CD8-positive, alpha-beta memory T cell (primary cell): ENCODE measurements around the gene XG. TPM values are rescaled to one million over a fixed set of nuclear protein-coding genes. Genes with fewer than 3 reads are reported as not detected.

Experiments used
- CTCF ChIA-PET: fragments of 350-600 bp; sonication (Branson Sonifier 250); formaldehyde crosslinking; loops from one replicate; lab custom pipeline; 2021; ENCODE audit warnings: antibody characterized with exemption; lab: Charles Lee
- POLR2A ChIA-PET: fragments of 350-600 bp; sonication (Branson Sonifier 250); formaldehyde crosslinking; loops from one replicate; lab custom pipeline; 2021; ENCODE audit warnings: antibody characterized with exemption; lab: Charles Lee
- DNase-seq, 5 donors: peaks; one replicate each; pipeline versions ENCODE4 v3.0.0 to v3.0.0-alpha.2; 2020 to 2022; ENCODE audit warnings: mixed read lengths in 1 of 5
- H3K27ac ChIP-seq: one replicate; pipeline ENCODE4 v1.7.0; 2013; ENCODE audit warnings: low read depth, mild to moderate bottlenecking, low read length, moderate library complexity
- H3K27me3 ChIP-seq: 2 replicates; pipeline ENCODE4 v1.7.0; 2013; ENCODE audit warnings: low read length, mild to moderate bottlenecking; ENCODE audit not compliant: insufficient read depth, poor library complexity, severe bottlenecking
- H3K36me3 ChIP-seq: 2 replicates; pipeline ENCODE4 v1.7.0; 2013; ENCODE audit warnings: mild to moderate bottlenecking, low read length, moderate library complexity; ENCODE audit not compliant: insufficient read depth
- H3K4me1 ChIP-seq: 2 replicates; pipeline ENCODE4 v1.7.0; 2013; ENCODE audit warnings: mild to moderate bottlenecking, low read length, moderate library complexity; ENCODE audit not compliant: insufficient read depth
- H3K4me3 ChIP-seq: 2 replicates; pipeline ENCODE4 v1.7.0; 2013; ENCODE audit warnings: mild to moderate bottlenecking, low read length
- H3K9me3 ChIP-seq: 2 replicates; pipeline ENCODE4 v1.7.0; 2013; ENCODE audit warnings: mild to moderate bottlenecking, low read length
- H3K27ac Mint-ChIP-seq, 8 donors: one replicate each; pipeline ENCODE4 v1.8.0; 2020 to 2021; ENCODE audit warnings: mixed read lengths in 8 of 8, mild to moderate bottlenecking in 6 of 8, inconsistent platforms in 3 of 8, moderate library complexity in 3 of 8
- H3K27me3 Mint-ChIP-seq, 2 donors: one replicate each; pipeline ENCODE4 v1.8.0; 2020 to 2021; ENCODE audit warnings: mixed read lengths in 2 of 2, mild to moderate bottlenecking in 1 of 2, moderate library complexity in 1 of 2
- H3K36me3 Mint-ChIP-seq, 3 donors: one replicate each; pipeline ENCODE4 v1.8.0; 2020 to 2021; ENCODE audit warnings: mixed read lengths in 3 of 3, inconsistent platforms in 1 of 3, mild to moderate bottlenecking in 1 of 3
- H3K4me1 Mint-ChIP-seq, 3 donors: one replicate each; pipeline ENCODE4 v1.8.0; 2020 to 2021; ENCODE audit warnings: mixed read lengths in 3 of 3, inconsistent platforms in 1 of 3, mild to moderate bottlenecking in 1 of 3
- H3K4me3 Mint-ChIP-seq, 7 donors: one replicate each; pipeline ENCODE4 v1.8.0; 2020 to 2021; ENCODE audit warnings: mixed read lengths in 7 of 7, mild to moderate bottlenecking in 6 of 7, moderate library complexity in 4 of 7, inconsistent platforms in 2 of 7
- H3K9me3 Mint-ChIP-seq, 5 donors: one replicate each; pipeline ENCODE4 v1.8.0; 2020 to 2022; ENCODE audit warnings: mixed read lengths in 5 of 5, mild to moderate bottlenecking in 3 of 5, moderate library complexity in 2 of 5, inconsistent platforms in 1 of 5
- polyA plus RNA-seq: library from polyadenylated mRNA; unstranded; fragments of 300-500 nt; fragmentation: Illumina TruSeq; gene quantifications from one replicate; pipeline ENCODE4 v1.2.3, GENCODE V29; 2021
- total RNA-seq, 2 experiments: library from RNA; stranded (reverse); gene quantifications; one replicate each; pipeline ENCODE4 v1.2.3, GENCODE V29; 2021

The XG gene
- total and polyA plus RNA-seq, 3 experiments from 2014 or later = not detected

DNA sequence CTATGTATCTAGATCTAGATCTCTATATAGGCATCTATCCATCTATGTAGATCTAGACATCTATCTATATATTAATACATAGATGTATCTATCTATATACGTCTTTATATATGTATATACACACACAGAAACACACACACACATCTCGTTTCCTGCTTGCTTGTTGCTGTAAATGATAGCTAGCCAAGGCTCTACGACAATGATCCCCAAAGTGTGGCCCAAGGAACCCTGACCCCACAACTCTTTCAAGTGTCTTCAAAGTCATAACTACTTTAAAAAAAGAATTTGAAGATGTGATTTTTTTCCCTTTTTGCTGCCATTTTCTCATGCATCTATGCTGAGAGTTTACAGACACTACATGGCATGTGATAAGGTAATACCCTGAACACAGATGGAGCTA is 105.7 kb downstream of the XG start:
- Histone ChIP-seq H3K36me3 (no peaks in the 10 kb centered on the region), H3K4me1 (no peaks in the 10 kb centered on the region), H3K27ac (no peak overlapping the region), H3K27me3 (no peaks in the 10 kb centered on the region), H3K4me3 (no peak overlapping the region), H3K9me3 (no peaks in the 10 kb centered on the region)
- DNase-seq = no peak
- no peaks in the 10 kb centered on the region for H3K36me3 Mint-ChIP-seq
- no peak overlapping the region for H3K4me3 Mint-ChIP-seq
- ChIA-PET POLR2A (no interaction called here), CTCF (no interaction called here)
- no peaks in the 10 kb centered on the region for H3K4me1 Mint-ChIP-seq
- H3K27ac Mint-ChIP-seq = no peak overlapping the region
- peaks cover 0 to 5% of the 10 kb centered on the region in 2 donors for H3K27me3 Mint-ChIP-seq
- peaks cover 0 to 1% (median 0%) of the 10 kb centered on the region in 5 donors for H3K9me3 Mint-ChIP-seq

DNA sequence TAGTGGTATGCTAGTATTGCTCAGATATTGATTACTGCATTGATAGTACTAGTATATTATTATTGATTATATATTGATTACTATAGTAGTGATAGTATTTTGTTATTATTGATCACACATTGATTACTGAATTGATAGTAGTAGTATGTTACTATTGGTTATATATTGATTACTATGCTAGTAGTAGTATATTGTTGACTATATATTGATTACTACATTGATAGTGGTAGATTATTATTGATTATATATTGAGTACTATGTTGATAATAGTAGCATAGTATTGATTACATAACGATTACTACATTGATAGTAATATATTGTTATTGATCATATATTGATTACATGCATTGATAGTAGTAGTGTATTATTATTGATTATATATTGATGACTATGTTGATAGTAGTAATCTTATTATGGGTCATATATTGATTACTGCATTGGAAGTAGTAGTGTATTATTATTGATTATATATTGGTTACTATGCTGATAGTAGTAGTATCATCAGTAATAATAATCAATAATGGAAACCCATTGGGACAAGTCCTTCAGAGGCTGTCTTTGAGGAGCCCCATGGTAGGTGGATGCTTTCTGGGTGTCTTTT is 107.5 kb downstream of the XG start:
- no peak overlapping the region for H3K4me3 ChIP-seq
- DNase-seq = no peak
- no peaks in the 10 kb centered on the region for H3K36me3 ChIP-seq
- H3K9me3 Mint-ChIP-seq = no peaks in the 10 kb centered on the region
- H3K27me3 ChIP-seq = no peaks in the 10 kb centered on the region
- H3K36me3 Mint-ChIP-seq = no peaks in the 10 kb centered on the region
- H3K27ac Mint-ChIP-seq = no peak overlapping the region
- peaks cover 2 to 8% of the 10 kb centered on the region in 2 donors for H3K27me3 Mint-ChIP-seq
- no peak overlapping the region for H3K4me3 Mint-ChIP-seq
- H3K4me1 ChIP-seq = no peaks in the 10 kb centered on the region
- H3K4me1 Mint-ChIP-seq = no peaks in the 10 kb centered on the region
- H3K27ac ChIP-seq = no peak overlapping the region
- no peaks in the 10 kb centered on the region for H3K9me3 ChIP-seq
- ChIA-PET CTCF (no interaction called here), POLR2A (no interaction called here)

DNA sequence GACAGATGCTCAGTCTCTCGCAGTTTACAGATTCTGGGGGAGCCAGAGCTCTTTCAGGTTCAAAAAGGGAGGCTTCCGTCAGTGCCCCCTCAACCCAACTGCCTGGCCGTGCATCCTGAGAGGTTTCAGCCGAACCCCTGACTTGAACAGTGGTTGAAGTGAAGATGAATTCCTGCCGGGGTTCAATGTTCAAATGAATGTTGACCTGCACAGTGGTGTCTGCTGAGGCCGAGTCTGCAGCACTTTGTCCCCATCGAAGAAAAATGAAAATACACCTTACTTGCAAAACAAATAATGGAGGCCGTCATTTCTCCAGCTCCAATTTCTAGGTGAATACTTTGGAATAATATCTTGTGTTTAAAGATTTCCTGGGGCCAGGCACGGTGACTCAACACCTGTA is 110.6 kb downstream of the XG start:
- ChIA-PET CTCF (no interaction called here), POLR2A (no interaction called here)
- no peak overlapping the region for H3K4me3 ChIP-seq
- Mint-ChIP-seq H3K9me3 (peaks cover 0 to 4% (median 0%) of the 10 kb centered on the region in 5 donors), H3K27ac (no peak overlapping the region), H3K36me3 (no peaks in the 10 kb centered on the region), H3K4me3 (no peak overlapping the region), H3K27me3 (peaks cover 6 to 17% of the 10 kb centered on the region in 2 donors), H3K4me1 (no peaks in the 10 kb centered on the region)
- no peaks in the 10 kb centered on the region for H3K4me1 ChIP-seq
- no peak overlapping the region for H3K27ac ChIP-seq
- DNase-seq = no peak
- no peaks in the 10 kb centered on the region for H3K27me3 ChIP-seq
- H3K36me3 ChIP-seq = no peaks in the 10 kb centered on the region
- H3K9me3 ChIP-seq = no peaks in the 10 kb centered on the region

GRCh38 chrX:2863646-2864045 is 111.8 kb downstream of the XG start:
- no peaks in the 10 kb centered on the region for H3K36me3 ChIP-seq
- H3K27me3 Mint-ChIP-seq = peaks cover 6 to 17% of the 10 kb centered on the region in 2 donors

More at GRCh38 chrX:2863646-2864045, 111.8 kb downstream of the XG start:
- Histone ChIP-seq H3K4me1 (no peaks in the 10 kb centered on the region), H3K4me3 (no peak overlapping the region), H3K9me3 (no peaks in the 10 kb centered on the region), H3K27ac (no peak overlapping the region), H3K27me3 (no peaks in the 10 kb centered on the region)
- ChIA-PET POLR2A (no interaction called here), CTCF (no interaction called here)
- Mint-ChIP-seq H3K36me3 (no peaks in the 10 kb centered on the region), H3K4me1 (no peaks in the 10 kb centered on the region), H3K27ac (no peak overlapping the region), H3K4me3 (no peak overlapping the region), H3K9me3 (peaks cover 0 to 4% (median 0%) of the 10 kb centered on the region in 5 donors)
- no peak for DNase-seq

Other genes starting within 250 kb of the XG start
- gene CD99, start 60.7 kb upstream of the XG start, total RNA-seq = 100 to 1,000 TPM; 234 to 240 TPM
- 548 TPM for gene CD99, start 60.7 kb upstream of the XG start, polyA plus RNA-seq
- not detected for gene GYG2, start 76.9 kb downstream of the XG start, total RNA-seq
- gene GYG2, start 76.9 kb downstream of the XG start, polyA plus RNA-seq = not detected
- gene ARSD, start 177.3 kb downstream of the XG start, total RNA-seq = 1 to 10 TPM; 1.6 to 2.2 TPM
- gene ARSD, start 177.3 kb downstream of the XG start, polyA plus RNA-seq = 4.0 TPM